ENCODE measurements around the gene PTDSS2. TPM values are rescaled to one million over a fixed set of nuclear protein-coding genes. Genes with fewer than 3 reads are reported as not detected.

The PTDSS2 gene
- total and polyA plus RNA-seq, 2 experiments from 2014 or later = 22.7 to 145 TPM

DNA sequence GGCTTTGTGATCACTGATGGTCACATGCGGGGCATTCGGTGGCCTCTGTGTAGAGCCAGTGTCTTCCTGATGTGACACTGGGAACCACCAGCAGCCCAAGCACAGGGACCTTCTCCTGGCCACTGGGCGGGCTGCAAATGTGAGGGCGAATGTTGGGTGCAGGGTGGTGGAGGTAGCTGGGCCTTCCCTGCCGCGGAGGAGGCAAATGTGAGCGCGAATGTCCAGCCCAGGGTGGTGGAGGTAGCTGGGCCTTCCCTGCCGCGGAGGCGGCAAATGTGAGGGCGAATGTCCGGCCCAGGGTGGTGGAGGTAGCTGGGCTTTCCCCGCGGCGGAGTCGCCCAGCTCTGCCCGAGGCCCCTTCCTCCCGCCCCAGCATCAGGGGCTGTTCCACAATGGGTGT, 23.3 kb downstream of the PTDSS2 start:
- peaks cover 8% of the 10 kb centered on the region for H3F3A ChIP-seq (replicated peaks; ENCODE audit: low read depth)
- Mint-ChIP-seq H3K36me3 (ENCODE audit: low read depth) (no peaks in the 10 kb centered on the region; the same call in 2 of the 3 replicates), H3K9me3 (no peaks in the 10 kb centered on the region), H3K27ac (no peak overlapping the region), H3K4me1 (peaks cover 17% of the 10 kb centered on the region), H3K4me3 (no peak overlapping the region), H3K27me3 (ENCODE audit: insufficient read depth, low read depth, poor library complexity) (peaks cover 7% of the 10 kb centered on the region)
- no peaks in the 10 kb centered on the region for H3K36me3 ChIP-seq (ENCODE audit: insufficient read depth)
- H3K4me3 ChIP-seq = no peak overlapping the region
- no peaks in the 10 kb centered on the region for H3K9me2 ChIP-seq (ENCODE audit: insufficient read depth)
- peaks cover 41% of the 10 kb centered on the region for H3K79me2 ChIP-seq (replicated peaks; ENCODE audit: insufficient read depth)
- H2AFZ ChIP-seq = no peak overlapping the region
- H3K27me3 ChIP-seq (ENCODE audit: insufficient read depth) = no peaks in the 10 kb centered on the region
- no peak overlapping the region for H3K27ac ChIP-seq (ENCODE audit: low read depth)
- H3K4me2 ChIP-seq = no peak overlapping the region
- no peak for ATAC-seq
- no peaks in the 10 kb centered on the region; the same call in 1 of the 2 replicates for H4K20me1 ChIP-seq (replicated peaks; ENCODE audit: insufficient read depth)
- DNase-seq (ENCODE audit: low spot score) = no peak
- no peak for TF ChIP-seq EZH2phosphoT487 (IDR thresholded peaks at IDR 0.05; ENCODE audit: unreplicated experiment)
- TF ChIP-seq CREB1 (CRISPR knock-in tag; IDR thresholded peaks at IDR 0.05; ENCODE audit: low read depth) = no peak
- H3K4me1 ChIP-seq (ENCODE audit: insufficient read depth) = peaks cover 5% of the 10 kb centered on the region; the same call in 1 of the 2 replicates

DNA sequence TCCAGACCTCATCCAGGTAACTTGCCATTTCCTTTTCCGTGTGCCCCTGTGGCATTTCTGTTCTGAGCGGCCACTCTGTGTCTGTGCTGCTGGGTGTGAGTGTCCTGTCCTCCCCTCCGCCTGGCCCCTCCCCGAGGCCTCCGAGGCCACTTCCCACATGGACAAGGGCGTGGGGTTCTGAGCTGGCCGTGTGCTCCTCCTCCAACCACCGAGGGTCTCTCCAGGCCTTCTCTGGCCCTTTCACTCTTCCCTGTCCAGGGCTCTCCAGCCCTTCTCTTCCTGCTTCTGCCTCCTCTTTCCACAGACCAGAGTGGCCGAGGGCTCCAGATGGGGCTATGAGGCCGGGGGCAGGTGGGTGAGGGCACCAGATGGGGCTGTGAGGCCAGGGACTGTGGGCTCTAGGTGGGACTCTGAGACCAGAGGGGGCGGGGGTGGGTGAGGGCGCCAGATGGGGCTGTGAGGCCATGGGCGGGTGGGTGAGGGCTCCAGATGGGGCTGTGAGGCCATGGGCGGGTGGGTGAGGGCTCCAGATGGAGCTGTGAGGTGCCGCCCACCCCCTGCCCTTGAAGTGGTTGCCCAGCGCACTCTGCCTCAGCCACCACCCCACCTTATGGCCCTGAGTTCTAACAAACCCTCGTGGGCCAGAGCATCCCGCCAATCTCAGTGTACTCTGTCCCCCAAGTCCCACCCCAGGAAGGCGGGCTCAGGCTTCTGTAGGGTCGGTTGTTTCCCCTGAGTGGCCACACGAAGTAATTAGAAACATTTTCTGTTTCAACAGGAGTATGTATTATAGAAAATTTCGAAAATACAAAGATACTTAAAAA, 24.1 kb downstream of the PTDSS2 start:
- Mint-ChIP-seq H3K4me1 (peaks cover 13% of the 10 kb centered on the region), H3K9me3 (no peaks in the 10 kb centered on the region), H3K36me3 (ENCODE audit: low read depth) (no peaks in the 10 kb centered on the region; the same call in 2 of the 3 replicates), H3K27me3 (ENCODE audit: insufficient read depth, low read depth, poor library complexity) (peaks cover 7% of the 10 kb centered on the region), H3K27ac (no peak overlapping the region), H3K4me3 (no peak overlapping the region)
- no peak overlapping the region for H3K27ac ChIP-seq (ENCODE audit: low read depth)
- no peak overlapping the region for H3K4me2 ChIP-seq
- H4K20me1 ChIP-seq (replicated peaks; ENCODE audit: insufficient read depth) = no peaks in the 10 kb centered on the region; the same call in 1 of the 2 replicates
- peaks cover 8% of the 10 kb centered on the region for H3F3A ChIP-seq (replicated peaks; ENCODE audit: low read depth)
- no peak overlapping the region for H3K4me3 ChIP-seq
- peaks cover 41% of the 10 kb centered on the region for H3K79me2 ChIP-seq (replicated peaks; ENCODE audit: insufficient read depth)
- no peak for DNase-seq (ENCODE audit: low spot score)
- ATAC-seq = no peak; the same call in 2 of the 3 replicates
- H3K4me1 ChIP-seq (ENCODE audit: insufficient read depth) = peaks cover 2% of the 10 kb centered on the region; the same call in 1 of the 2 replicates
- H2AFZ ChIP-seq = no peak overlapping the region
- H3K36me3 ChIP-seq (ENCODE audit: insufficient read depth) = no peaks in the 10 kb centered on the region
- no peaks in the 10 kb centered on the region for H3K9me2 ChIP-seq (ENCODE audit: insufficient read depth)
- H3K27me3 ChIP-seq (ENCODE audit: insufficient read depth) = no peaks in the 10 kb centered on the region
- TF ChIP-seq, protein P1, sequence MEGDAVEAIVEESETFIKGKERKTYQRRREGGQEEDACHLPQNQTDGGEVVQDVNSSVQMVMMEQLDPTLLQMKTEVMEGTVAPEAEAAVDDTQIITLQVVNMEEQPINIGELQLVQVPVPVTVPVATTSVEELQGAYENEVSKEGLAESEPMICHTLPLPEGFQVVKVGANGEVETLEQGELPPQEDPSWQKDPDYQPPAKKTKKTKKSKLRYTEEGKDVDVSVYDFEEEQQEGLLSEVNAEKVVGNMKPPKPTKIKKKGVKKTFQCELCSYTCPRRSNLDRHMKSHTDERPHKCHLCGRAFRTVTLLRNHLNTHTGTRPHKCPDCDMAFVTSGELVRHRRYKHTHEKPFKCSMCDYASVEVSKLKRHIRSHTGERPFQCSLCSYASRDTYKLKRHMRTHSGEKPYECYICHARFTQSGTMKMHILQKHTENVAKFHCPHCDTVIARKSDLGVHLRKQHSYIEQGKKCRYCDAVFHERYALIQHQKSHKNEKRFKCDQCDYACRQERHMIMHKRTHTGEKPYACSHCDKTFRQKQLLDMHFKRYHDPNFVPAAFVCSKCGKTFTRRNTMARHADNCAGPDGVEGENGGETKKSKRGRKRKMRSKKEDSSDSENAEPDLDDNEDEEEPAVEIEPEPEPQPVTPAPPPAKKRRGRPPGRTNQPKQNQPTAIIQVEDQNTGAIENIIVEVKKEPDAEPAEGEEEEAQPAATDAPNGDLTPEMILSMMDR (conservative IDR thresholded peaks at IDR 0.05; ENCODE audit: low read depth in 2 of 2) = no peak
- TF ChIP-seq, protein P2, sequence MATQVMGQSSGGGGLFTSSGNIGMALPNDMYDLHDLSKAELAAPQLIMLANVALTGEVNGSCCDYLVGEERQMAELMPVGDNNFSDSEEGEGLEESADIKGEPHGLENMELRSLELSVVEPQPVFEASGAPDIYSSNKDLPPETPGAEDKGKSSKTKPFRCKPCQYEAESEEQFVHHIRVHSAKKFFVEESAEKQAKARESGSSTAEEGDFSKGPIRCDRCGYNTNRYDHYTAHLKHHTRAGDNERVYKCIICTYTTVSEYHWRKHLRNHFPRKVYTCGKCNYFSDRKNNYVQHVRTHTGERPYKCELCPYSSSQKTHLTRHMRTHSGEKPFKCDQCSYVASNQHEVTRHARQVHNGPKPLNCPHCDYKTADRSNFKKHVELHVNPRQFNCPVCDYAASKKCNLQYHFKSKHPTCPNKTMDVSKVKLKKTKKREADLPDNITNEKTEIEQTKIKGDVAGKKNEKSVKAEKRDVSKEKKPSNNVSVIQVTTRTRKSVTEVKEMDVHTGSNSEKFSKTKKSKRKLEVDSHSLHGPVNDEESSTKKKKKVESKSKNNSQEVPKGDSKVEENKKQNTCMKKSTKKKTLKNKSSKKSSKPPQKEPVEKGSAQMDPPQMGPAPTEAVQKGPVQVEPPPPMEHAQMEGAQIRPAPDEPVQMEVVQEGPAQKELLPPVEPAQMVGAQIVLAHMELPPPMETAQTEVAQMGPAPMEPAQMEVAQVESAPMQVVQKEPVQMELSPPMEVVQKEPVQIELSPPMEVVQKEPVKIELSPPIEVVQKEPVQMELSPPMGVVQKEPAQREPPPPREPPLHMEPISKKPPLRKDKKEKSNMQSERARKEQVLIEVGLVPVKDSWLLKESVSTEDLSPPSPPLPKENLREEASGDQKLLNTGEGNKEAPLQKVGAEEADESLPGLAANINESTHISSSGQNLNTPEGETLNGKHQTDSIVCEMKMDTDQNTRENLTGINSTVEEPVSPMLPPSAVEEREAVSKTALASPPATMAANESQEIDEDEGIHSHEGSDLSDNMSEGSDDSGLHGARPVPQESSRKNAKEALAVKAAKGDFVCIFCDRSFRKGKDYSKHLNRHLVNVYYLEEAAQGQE (IDR thresholded peaks at IDR 0.05; ENCODE audit: unreplicated experiment) = no peak
- TF ChIP-seq, protein P3, sequence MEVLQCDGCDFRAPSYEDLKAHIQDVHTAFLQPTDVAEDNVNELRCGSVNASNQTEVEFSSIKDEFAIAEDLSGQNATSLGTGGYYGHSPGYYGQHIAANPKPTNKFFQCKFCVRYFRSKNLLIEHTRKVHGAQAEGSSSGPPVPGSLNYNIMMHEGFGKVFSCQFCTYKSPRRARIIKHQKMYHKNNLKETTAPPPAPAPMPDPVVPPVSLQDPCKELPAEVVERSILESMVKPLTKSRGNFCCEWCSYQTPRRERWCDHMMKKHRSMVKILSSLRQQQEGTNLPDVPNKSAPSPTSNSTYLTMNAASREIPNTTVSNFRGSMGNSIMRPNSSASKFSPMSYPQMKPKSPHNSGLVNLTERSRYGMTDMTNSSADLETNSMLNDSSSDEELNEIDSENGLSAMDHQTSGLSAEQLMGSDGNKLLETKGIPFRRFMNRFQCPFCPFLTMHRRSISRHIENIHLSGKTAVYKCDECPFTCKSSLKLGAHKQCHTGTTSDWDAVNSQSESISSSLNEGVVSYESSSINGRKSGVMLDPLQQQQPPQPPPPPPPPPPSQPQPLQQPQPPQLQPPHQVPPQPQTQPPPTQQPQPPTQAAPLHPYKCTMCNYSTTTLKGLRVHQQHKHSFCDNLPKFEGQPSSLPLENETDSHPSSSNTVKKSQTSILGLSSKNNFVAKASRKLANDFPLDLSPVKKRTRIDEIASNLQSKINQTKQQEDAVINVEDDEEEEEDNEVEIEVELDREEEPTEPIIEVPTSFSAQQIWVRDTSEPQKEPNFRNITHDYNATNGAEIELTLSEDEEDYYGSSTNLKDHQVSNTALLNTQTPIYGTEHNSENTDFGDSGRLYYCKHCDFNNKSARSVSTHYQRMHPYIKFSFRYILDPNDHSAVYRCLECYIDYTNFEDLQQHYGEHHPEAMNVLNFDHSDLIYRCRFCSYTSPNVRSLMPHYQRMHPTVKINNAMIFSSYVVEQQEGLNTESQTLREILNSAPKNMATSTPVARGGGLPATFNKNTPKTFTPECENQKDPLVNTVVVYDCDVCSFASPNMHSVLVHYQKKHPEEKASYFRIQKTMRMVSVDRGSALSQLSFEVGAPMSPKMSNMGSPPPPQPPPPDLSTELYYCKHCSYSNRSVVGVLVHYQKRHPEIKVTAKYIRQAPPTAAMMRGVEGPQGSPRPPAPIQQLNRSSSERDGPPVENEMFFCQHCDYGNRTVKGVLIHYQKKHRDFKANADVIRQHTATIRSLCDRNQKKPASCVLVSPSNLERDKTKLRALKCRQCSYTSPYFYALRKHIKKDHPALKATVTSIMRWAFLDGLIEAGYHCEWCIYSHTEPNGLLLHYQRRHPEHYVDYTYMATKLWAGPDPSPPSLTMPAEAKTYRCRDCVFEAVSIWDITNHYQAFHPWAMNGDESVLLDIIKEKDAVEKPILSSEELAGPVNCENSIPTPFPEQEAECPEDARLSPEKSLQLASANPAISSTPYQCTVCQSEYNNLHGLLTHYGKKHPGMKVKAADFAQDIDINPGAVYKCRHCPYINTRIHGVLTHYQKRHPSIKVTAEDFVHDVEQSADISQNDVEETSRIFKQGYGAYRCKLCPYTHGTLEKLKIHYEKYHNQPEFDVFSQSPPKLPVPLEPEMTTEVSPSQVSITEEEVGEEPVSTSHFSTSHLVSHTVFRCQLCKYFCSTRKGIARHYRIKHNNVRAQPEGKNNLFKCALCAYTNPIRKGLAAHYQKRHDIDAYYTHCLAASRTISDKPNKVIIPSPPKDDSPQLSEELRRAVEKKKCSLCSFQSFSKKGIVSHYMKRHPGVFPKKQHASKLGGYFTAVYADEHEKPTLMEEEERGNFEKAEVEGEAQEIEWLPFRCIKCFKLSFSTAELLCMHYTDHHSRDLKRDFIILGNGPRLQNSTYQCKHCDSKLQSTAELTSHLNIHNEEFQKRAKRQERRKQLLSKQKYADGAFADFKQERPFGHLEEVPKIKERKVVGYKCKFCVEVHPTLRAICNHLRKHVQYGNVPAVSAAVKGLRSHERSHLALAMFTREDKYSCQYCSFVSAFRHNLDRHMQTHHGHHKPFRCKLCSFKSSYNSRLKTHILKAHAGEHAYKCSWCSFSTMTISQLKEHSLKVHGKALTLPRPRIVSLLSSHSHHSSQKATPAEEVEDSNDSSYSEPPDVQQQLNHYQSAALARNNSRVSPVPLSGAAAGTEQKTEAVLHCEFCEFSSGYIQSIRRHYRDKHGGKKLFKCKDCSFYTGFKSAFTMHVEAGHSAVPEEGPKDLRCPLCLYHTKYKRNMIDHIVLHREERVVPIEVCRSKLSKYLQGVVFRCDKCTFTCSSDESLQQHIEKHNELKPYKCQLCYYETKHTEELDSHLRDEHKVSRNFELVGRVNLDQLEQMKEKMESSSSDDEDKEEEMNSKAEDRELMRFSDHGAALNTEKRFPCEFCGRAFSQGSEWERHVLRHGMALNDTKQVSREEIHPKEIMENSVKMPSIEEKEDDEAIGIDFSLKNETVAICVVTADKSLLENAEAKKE (CRISPR knock-in tag; IDR thresholded peaks at IDR 0.05) = no peak
- no peak for TF ChIP-seq ZNF114 (CRISPR knock-in tag; IDR thresholded peaks at IDR 0.05)
- TF ChIP-seq EZH2 (IDR thresholded peaks at IDR 0.05; ENCODE audit: low read depth, unreplicated experiment) = no peak
- no peak for TF ChIP-seq STAT1 (IDR thresholded peaks at IDR 0.05; ENCODE audit: unreplicated experiment)
- TF ChIP-seq POLR2AphosphoS5 (IDR thresholded peaks at IDR 0.05; ENCODE audit: low read depth) = no peak

All from GM23338 (cell line).